Gastroesophageal sphincter (tissue), 4 donors: ENCODE results near the gene WNT10A. TPM values are rescaled to one million over a fixed set of nuclear protein-coding genes. Genes with fewer than 3 reads are reported as not detected.

ENCODE experiments used
- ATAC-seq: fragments of 150-250 bp; one replicate; pipeline ENCODE4 v1.9.1; 2016; ENCODE audit warnings: mild to moderate bottlenecking, moderate library complexity
- H3K27ac ChIP-seq, 4 donors: fragments of 200-600 bp; sonication (generic) in 3 of 4; 1 replicate in 3 of 4; 2 replicates in 1 of 4; pipeline ENCODE4 v1.5.1; 2016 to 2019
- H3K27me3 ChIP-seq: fragments of 200-600 bp; sonication (generic); one replicate; pipeline ENCODE4 v1.5.1; 2019
- H3K36me3 ChIP-seq, 2 donors: fragments of 200-600 bp; sonication (generic); one replicate each; pipeline ENCODE4 v1.5.1; 2019; ENCODE audit warnings: control low read depth in 1 of 2
- H3K4me1 ChIP-seq, 3 donors: fragments of 200-600 bp; sonication (generic); 1 replicate in 2 of 3; 2 replicates in 1 of 3; pipeline ENCODE4 v1.5.1; 2016 to 2019; ENCODE audit warnings: control low read depth in 2 of 3
- H3K4me3 ChIP-seq, 2 donors: fragments of 200-600 bp; sonication (generic); one replicate each; pipeline ENCODE4 v1.5.1; 2019; ENCODE audit warnings: mild to moderate bottlenecking in 1 of 2, moderate library complexity in 1 of 2
- H3K9me3 ChIP-seq, 3 donors: fragments of 200-600 bp; sonication (generic); one replicate each; pipeline ENCODE4 v1.5.1; 2017 to 2019; ENCODE audit warnings: control low read depth in 2 of 3
- EP300 ChIP-seq: sonication (generic); formaldehyde crosslinking; IDR thresholded peaks from one replicate; pipeline ENCODE4 v1.6.1; 2017; ENCODE audit warnings: antibody characterized with exemption, mild to moderate bottlenecking
- POLR2A ChIP-seq, 2 donors: fragments of 450-650 bp; IDR thresholded peaks; one replicate each; pipeline ENCODE4 v1.6.1; 2017; ENCODE audit warnings: antibody characterized with exemption in 2 of 2, mild to moderate bottlenecking in 2 of 2, moderate library complexity in 1 of 2
- POLR2AphosphoS5 ChIP-seq: sonication (generic); formaldehyde crosslinking; IDR thresholded peaks from one replicate; pipeline ENCODE4 v1.6.1; 2017; ENCODE audit warnings: antibody characterized with exemption
- WGBS, 2 donors: methylation state at CpG; one replicate each; pipeline ENCODE4 v1.1.5; 2018; ENCODE audit warnings: low coverage in 1 of 2; 5-methylcytosine and 5-hydroxymethylcytosine counted together
- total RNA-seq, 4 donors: library from RNA; depleted of rRNA; stranded (reverse); fragments of >200 nt; gene quantifications; one replicate each; pipeline ENCODE4 v1.1.0, GENCODE V29; 2016
- TF ChIP-seq, protein P1 (sequence below), 4 experiments: fragments of 200-600 bp in 2 of 4; fragments of 450-650 bp in 2 of 4; sonication (generic) in 1 of 4; IDR thresholded peaks; one replicate each; pipeline ENCODE4 v1.5.1; 2017 to 2019; ENCODE audit warnings: antibody characterized with exemption in 4 of 4, mild to moderate bottlenecking in 2 of 4, moderate library complexity in 2 of 4

The WNT10A gene
- total RNA-seq, 4 donors from 2014 or later = not detected

DNA sequence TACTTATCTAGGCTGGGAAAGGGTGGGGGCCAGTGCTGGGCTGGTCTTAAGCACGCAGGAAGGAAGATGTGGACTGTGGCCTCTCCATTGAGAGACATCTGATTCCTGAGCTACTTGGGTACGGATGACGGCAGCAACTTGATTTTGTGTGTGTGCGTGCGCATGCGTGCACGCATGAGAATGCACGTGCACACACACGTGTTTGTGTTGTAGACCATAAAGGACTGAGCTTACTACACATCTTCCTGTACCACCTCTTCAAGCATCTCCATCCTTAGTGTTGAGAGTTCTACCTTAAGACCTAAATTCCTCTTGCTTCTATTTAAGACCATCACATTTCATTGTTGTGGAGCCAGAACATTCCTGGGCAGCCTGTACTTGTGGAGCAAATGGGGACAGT lies 11.6 kb upstream of the WNT10A start:
- WGBS, 2 donors = 62 to 86% methylated on average over 5 to 6 of the region's 9 CpGs
- ATAC-seq = no peak
- Histone ChIP-seq H3K4me3 (no peak overlapping the region), H3K27ac (no peak overlapping the region), H3K36me3 (no peaks in the 10 kb centered on the region), H3K9me3 (no peaks in the 10 kb centered on the region), H3K27me3 (peaks cover 99% of the 10 kb centered on the region), H3K4me1 (peaks cover 0 to 27% (median 6%) of the 10 kb centered on the region in 3 donors)
- TF ChIP-seq POLR2AphosphoS5 (no peak), EP300 (no peak), POLR2A (IDR thresholded peaks at IDR 0.05) (no peak)
- TF ChIP-seq, protein P1, sequence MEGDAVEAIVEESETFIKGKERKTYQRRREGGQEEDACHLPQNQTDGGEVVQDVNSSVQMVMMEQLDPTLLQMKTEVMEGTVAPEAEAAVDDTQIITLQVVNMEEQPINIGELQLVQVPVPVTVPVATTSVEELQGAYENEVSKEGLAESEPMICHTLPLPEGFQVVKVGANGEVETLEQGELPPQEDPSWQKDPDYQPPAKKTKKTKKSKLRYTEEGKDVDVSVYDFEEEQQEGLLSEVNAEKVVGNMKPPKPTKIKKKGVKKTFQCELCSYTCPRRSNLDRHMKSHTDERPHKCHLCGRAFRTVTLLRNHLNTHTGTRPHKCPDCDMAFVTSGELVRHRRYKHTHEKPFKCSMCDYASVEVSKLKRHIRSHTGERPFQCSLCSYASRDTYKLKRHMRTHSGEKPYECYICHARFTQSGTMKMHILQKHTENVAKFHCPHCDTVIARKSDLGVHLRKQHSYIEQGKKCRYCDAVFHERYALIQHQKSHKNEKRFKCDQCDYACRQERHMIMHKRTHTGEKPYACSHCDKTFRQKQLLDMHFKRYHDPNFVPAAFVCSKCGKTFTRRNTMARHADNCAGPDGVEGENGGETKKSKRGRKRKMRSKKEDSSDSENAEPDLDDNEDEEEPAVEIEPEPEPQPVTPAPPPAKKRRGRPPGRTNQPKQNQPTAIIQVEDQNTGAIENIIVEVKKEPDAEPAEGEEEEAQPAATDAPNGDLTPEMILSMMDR (IDR thresholded peaks at IDR 0.05) = no peak

GRCh38 chr2:218870984-218871344 lies 9.7 kb upstream of the WNT10A start:
- Histone ChIP-seq H3K4me1 (peaks cover 0 to 27% (median 6%) of the 10 kb centered on the region in 3 donors), H3K9me3 (no peaks in the 10 kb centered on the region), H3K27me3 (peaks cover 99% of the 10 kb centered on the region), H3K27ac (no peak overlapping the region), H3K4me3 (peak overlapping the region in 1 of 2 donors; percentile 33), H3K36me3 (no peaks in the 10 kb centered on the region)
- no CpG with 5 or more reads among the region's 18 CpGs for WGBS, 2 donors
- TF ChIP-seq POLR2AphosphoS5 = no peak
- TF ChIP-seq POLR2A (IDR thresholded peaks at IDR 0.05) = no peak
- TF ChIP-seq, protein P1 (IDR thresholded peaks at IDR 0.05) = no peak
- TF ChIP-seq EP300 = no peak
- no peak for ATAC-seq

GRCh38 chr2:218871345-218872302 lies 9.0 kb upstream of the WNT10A start:
- no peaks in the 10 kb centered on the region for H3K9me3 ChIP-seq
- peaks cover 99% of the 10 kb centered on the region for H3K27me3 ChIP-seq
- TF ChIP-seq POLR2AphosphoS5 (no peak), POLR2A (IDR thresholded peaks at IDR 0.05) (no peak), EP300 (no peak)
- TF ChIP-seq, protein P1 (IDR thresholded peaks at IDR 0.05) = no peak
- H3K36me3 ChIP-seq = no peaks in the 10 kb centered on the region
- peaks cover 0 to 27% (median 6%) of the 10 kb centered on the region in 3 donors for H3K4me1 ChIP-seq
- H3K4me3 ChIP-seq = peak overlapping the region in 1 of 2 donors; percentile 33
- ATAC-seq = no peak
- no peak overlapping the region for H3K27ac ChIP-seq
- WGBS, 2 donors = 7 to 10% methylated on average over 12 to 14 of the region's 60 CpGs

GRCh38 chr2:218872645-218873358 lies 7.8 kb upstream of the WNT10A start:
- Histone ChIP-seq H3K9me3 (no peaks in the 10 kb centered on the region), H3K4me1 (peaks cover 0 to 27% (median 6%) of the 10 kb centered on the region in 3 donors), H3K4me3 (no peak overlapping the region), H3K27ac (no peak overlapping the region), H3K27me3 (peaks cover 99% of the 10 kb centered on the region), H3K36me3 (no peaks in the 10 kb centered on the region)
- TF ChIP-seq EP300 = no peak
- TF ChIP-seq POLR2AphosphoS5 = no peak
- no peak for TF ChIP-seq POLR2A (IDR thresholded peaks at IDR 0.05)
- TF ChIP-seq, protein P1 (IDR thresholded peaks at IDR 0.05) = no peak
- WGBS, 2 donors = 15 to 17% methylated on average over 2 to 9 of the region's 22 CpGs
- no peak for ATAC-seq
